Thyroid gland (tissue), 4 donors: ENCODE data around the gene UNCX. TPM values are rescaled to one million over a fixed set of nuclear protein-coding genes. Genes with fewer than 3 reads are reported as not detected.

ENCODE experiments used
- DNase-seq, 2 donors: peaks; one replicate each; pipeline ENCODE4 v3.0.0-alpha.2; 2019
- H3K27ac ChIP-seq, 3 donors: fragments of 200-600 bp; sonication (generic); 1 replicate in 2 of 3; 2 replicates in 1 of 3; pipeline ENCODE4 v1.5.1; 2016 to 2019; ENCODE audit warnings: mild to moderate bottlenecking in 1 of 3, moderate library complexity in 1 of 3
- H3K27me3 ChIP-seq: fragments of 200-600 bp; sonication (generic); one replicate; pipeline ENCODE4 v1.5.1; 2019
- H3K36me3 ChIP-seq, 2 donors: fragments of 200-600 bp; sonication (generic); one replicate each; pipeline ENCODE4 v1.5.1; 2016 to 2019
- H3K4me1 ChIP-seq, 2 donors: fragments of 200-600 bp; sonication (generic); one replicate each; pipeline ENCODE4 v1.5.1; 2017 to 2019
- H3K4me3 ChIP-seq, 3 donors: fragments of 200-600 bp; sonication (generic); replicated peaks in 1 of 3; 1 replicate in 2 of 3; 2 replicates in 1 of 3; pipeline ENCODE4 v1.5.1; 2016; ENCODE audit warnings: mild to moderate bottlenecking in 1 of 3
- H3K9me3 ChIP-seq: fragments of 200-600 bp; sonication (generic); one replicate; pipeline ENCODE4 v1.5.1; 2017
- CTCF ChIP-seq, 6 experiments: fragments of 200-600 bp in 3 of 6; fragments of 450-650 bp in 3 of 6; sonication (generic) in 3 of 6; IDR thresholded peaks; one replicate each; pipeline ENCODE4 v1.5.1; 2016 to 2019; ENCODE audit warnings: antibody characterized with exemption in 6 of 6, mild to moderate bottlenecking in 2 of 6, inconsistent platforms in 1 of 6, moderate library complexity in 1 of 6
- POLR2A ChIP-seq, 2 donors: fragments of 450-650 bp; IDR thresholded peaks; one replicate each; pipeline ENCODE4 v1.6.1; 2017; ENCODE audit warnings: antibody characterized with exemption in 2 of 2, mild to moderate bottlenecking in 2 of 2, moderate library complexity in 1 of 2
- WGBS, 2 donors: methylation state at CpG; one replicate each; pipeline ENCODE4 v1.1.5; 2017; 5-methylcytosine and 5-hydroxymethylcytosine counted together
- intact Hi-C: fragments of 100-400 bp; cut with DNase I; formaldehyde crosslinking; loops from one replicate; pipeline ENCODE4 v1.15.1; 2023
- total RNA-seq, 4 donors: library from RNA; depleted of rRNA; stranded (reverse); fragments of >200 nt; gene quantifications; one replicate each; pipeline ENCODE4 v1.2.3, GENCODE V29; 2016

The UNCX gene
- total RNA-seq, 4 donors from 2014 or later: not detected

- Histone ChIP-seq H3K9me3 (no peaks in the 10 kb centered on the region), H3K4me3 (no peak overlapping the region), H3K36me3 (no peaks in the 10 kb centered on the region), H3K4me1 (peaks cover 0 to 6% of the 10 kb centered on the region in 2 donors), H3K27ac (no peak overlapping the region), H3K27me3 (peaks cover 79% of the 10 kb centered on the region)
- no peak for DNase-seq
- no peak for TF ChIP-seq CTCF (IDR thresholded peaks at IDR 0.05)
- TF ChIP-seq POLR2A (IDR thresholded peaks at IDR 0.05): no peak
- intact Hi-C loops: loop anchor here (5.0 to 10.0 kb wide), 2 partner anchors 185 to 247 kb away; no protein-coding TSS in a partner anchor
- WGBS, 2 donors: no CpG with 5 or more reads among the region's 37 CpGs
These were observed 2.7 kb upstream of the UNCX start for GRCh38 chr7:1229956-1230355.

GRCh38 chr7:1230411-1231213 is 2.1 kb upstream of the UNCX start:
- Histone ChIP-seq H3K4me3 (no peak overlapping the region), H3K36me3 (no peaks in the 10 kb centered on the region), H3K9me3 (no peaks in the 10 kb centered on the region), H3K4me1 (peaks cover 0 to 12% of the 10 kb centered on the region in 2 donors), H3K27me3 (peaks cover 79% of the 10 kb centered on the region), H3K27ac (no peak overlapping the region)
- 12 to 13% methylated on average over 48 to 64 of the region's 64 CpGs for WGBS, 2 donors
- intact Hi-C loops: no loop called here
- TF ChIP-seq CTCF (IDR thresholded peaks at IDR 0.05) (no peak), POLR2A (IDR thresholded peaks at IDR 0.05) (no peak)
- no peak for DNase-seq

- intact Hi-C loops: no loop called here
- peaks cover 72% of the 10 kb centered on the region for H3K27me3 ChIP-seq
- no peaks in the 10 kb centered on the region for H3K9me3 ChIP-seq
- 5 to 7% methylated on average over 24 to 26 of the region's 40 CpGs for WGBS, 2 donors
- no peaks in the 10 kb centered on the region for H3K36me3 ChIP-seq
- no peak for TF ChIP-seq CTCF (IDR thresholded peaks at IDR 0.05)
- no peak overlapping the region for H3K4me3 ChIP-seq
- H3K27ac ChIP-seq: no peak overlapping the region
- H3K4me1 ChIP-seq: peaks cover 0 to 15% of the 10 kb centered on the region in 2 donors
- no peak for DNase-seq
These were observed 1.2 kb upstream of the UNCX start for GRCh38 chr7:1231214-1232102.

- H3K4me1 ChIP-seq: peaks cover 0 to 17% of the 10 kb centered on the region in 2 donors
- 8 to 12% methylated on average over 12 of the region's 12 CpGs for WGBS, 2 donors
These were observed 587 bp upstream of the UNCX start for GRCh38 chr7:1232103-1232466.

More at GRCh38 chr7:1232103-1232466, 587 bp upstream of the UNCX start:
- no peak overlapping the region for H3K27ac ChIP-seq
- peaks cover 66% of the 10 kb centered on the region for H3K27me3 ChIP-seq
- H3K9me3 ChIP-seq: no peaks in the 10 kb centered on the region
- DNase-seq: no peak
- no peak for TF ChIP-seq CTCF (IDR thresholded peaks at IDR 0.05)
- no peak for TF ChIP-seq POLR2A (IDR thresholded peaks at IDR 0.05)
- no peak overlapping the region for H3K4me3 ChIP-seq
- intact Hi-C loops: no loop called here
- no peaks in the 10 kb centered on the region for H3K36me3 ChIP-seq
